ENCODE measurements around the gene ESR1.

DNA sequence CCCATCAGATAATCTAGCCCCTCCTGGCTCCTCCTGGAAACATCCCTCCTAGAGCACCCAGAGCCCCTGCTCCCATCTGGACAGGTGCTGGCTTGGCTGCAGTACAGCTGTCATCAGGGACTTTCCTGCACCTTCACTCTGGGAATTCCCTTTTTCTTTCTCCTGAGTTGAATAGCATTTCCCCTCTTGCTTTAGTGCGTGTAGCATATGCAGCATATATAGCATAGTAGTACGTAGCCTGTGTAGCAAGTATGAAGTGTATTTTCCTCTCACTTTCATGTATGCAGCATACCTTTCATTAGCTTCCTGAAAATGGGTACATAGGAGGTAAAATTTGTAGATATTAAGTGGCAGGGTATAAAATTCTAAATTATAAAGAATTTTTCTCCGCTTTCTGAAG is 352.9 kb downstream of the ESR1 start:
- TF ChIP-seq, protein P1, sequence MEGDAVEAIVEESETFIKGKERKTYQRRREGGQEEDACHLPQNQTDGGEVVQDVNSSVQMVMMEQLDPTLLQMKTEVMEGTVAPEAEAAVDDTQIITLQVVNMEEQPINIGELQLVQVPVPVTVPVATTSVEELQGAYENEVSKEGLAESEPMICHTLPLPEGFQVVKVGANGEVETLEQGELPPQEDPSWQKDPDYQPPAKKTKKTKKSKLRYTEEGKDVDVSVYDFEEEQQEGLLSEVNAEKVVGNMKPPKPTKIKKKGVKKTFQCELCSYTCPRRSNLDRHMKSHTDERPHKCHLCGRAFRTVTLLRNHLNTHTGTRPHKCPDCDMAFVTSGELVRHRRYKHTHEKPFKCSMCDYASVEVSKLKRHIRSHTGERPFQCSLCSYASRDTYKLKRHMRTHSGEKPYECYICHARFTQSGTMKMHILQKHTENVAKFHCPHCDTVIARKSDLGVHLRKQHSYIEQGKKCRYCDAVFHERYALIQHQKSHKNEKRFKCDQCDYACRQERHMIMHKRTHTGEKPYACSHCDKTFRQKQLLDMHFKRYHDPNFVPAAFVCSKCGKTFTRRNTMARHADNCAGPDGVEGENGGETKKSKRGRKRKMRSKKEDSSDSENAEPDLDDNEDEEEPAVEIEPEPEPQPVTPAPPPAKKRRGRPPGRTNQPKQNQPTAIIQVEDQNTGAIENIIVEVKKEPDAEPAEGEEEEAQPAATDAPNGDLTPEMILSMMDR (conservative IDR thresholded peaks at IDR 0.05; ENCODE audit: low read length) = no peak
- TF ChIP-seq EZH2phosphoT487 (IDR thresholded peaks at IDR 0.05; ENCODE audit: borderline replicate concordance, low read depth, low read length) = no peak
